NCI-H345 (cell line): Measurements from ENCODE around the gene PCSK2.

Experiments
- DNase-seq: peaks from one replicate; lab custom pipeline; 2025; lab: John Stamatoyannopoulos, UW

The PCSK2 gene

DNA sequence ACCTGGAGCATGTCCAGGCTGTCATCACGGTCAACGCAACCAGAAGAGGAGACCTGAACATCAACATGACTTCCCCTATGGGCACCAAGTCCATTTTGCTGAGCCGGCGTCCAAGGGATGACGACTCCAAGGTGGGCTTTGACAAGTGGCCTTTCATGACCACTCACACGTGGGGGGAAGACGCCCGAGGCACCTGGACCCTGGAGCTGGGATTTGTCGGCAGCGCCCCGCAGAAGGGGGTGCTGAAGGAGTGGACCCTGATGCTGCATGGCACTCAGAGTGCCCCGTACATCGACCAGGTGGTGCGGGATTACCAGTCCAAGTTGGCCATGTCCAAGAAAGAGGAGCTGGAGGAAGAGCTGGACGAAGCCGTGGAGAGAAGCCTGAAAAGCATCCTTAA is 254.8 kb downstream of the PCSK2 start:
- DNase-seq: no peak

GRCh38 chr20:17482536-17482935 is 255.7 kb downstream of the PCSK2 start:
- no peak for DNase-seq

GRCh38 chr20:17485017-17485416 is 258.2 kb downstream of the PCSK2 start:
- no peak for DNase-seq

DNA sequence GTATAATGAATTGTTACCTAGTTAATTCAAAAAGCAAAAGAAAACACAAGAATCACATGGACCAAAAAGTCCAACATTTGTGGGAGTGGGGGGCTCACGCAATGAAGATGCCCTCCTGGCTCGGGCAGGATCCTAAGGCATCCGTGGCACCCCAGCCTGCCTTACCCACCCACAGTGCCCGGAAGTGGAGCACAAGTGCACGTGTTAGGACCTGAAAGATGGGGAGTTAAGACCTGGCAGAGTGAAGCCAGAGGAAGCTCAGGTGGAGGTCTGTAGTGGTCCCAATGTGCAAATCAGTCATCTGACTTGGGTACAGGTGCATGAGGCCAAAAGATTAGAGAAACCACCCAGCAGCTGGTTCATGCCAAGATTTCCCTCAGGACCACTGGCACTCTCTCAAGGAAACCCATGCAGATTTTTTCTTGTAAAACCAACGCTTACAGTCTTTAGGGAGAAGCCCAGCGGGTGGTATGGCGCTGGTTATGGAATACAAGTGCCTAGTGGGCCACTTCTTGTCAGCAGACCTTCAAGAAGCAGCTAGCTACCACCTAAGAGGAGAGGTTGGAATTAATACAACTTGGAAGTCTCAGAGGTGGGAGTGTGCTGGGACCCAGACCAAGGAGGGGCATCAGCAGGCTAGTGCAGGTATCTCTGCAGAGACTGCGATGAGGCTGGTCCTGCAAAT is 262.2 kb downstream of the PCSK2 start:
- DNase-seq: no peak

- DNase-seq: no peak
Measured at GRCh38 chr20:17490501-17490900, 263.7 kb downstream of the PCSK2 start.

DNA sequence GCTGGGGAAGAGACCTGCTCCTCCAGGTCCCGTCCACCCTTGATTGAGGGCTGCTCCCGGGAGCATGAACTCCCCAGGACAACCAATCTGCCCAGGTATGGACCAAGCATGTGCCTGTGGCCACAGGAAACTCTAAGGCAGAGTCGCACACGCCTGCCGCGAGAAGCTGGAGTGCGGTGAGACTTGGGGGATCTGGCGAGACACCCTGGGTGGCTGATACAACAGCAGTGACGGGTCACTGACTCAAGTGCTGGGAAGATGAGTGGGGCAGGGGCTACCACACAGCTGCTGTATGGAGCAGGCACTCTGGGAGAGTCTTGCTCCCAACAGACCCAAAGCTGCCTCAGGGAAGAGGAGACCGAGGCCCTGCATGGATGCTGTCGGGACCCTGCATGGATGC is 264.2 kb downstream of the PCSK2 start:
- no peak for DNase-seq

DNA sequence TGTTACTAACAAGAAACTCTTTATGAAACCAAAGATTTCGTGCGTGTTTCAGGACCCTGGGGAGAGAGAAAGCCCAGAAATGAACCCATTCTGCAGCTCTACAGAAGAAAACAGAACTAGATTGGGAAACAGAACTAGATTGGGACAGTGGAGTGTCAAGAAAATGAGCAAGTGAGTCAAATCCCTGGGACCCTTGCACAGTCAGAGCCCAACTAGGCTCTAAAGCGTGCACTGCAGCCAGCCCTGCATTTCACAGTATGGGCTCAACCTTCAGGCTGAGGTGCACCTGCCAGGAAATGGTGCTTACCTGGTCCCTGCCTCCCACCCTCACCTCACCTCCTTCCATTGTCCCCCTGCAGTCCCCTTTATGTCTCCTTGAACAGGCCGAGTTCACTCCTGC is 264.6 kb downstream of the PCSK2 start:
- DNase-seq: no peak

DNA sequence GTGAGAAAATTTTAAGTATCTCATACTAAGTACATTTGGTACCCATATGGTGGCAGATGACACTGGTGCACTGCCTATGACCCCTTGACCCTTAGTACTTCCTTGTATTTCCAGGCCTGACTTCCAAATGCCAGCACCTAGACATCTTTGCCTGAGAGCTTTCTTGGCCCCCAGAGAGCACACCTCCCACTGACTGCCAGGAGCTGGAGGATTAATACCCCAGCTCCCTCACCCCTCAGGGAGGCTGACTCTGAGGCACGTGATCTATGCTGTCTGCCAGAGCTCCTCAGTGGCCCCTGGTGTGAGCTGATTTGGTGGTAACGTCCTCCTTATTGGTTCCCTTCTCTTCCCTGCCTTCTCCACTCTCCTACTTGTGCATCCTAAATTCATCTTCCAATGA is 266.3 kb downstream of the PCSK2 start:
- no peak for DNase-seq

GRCh38 chr20:17494201-17494600 is 267.4 kb downstream of the PCSK2 start:
- no peak for DNase-seq

GRCh38 chr20:17495826-17496225 is 269.0 kb downstream of the PCSK2 start:
- DNase-seq: no peak

- DNase-seq: peak; percentile 68
Measured at GRCh38 chr20:17497821-17498580, 271.2 kb downstream of the PCSK2 start.

- DNase-seq: no peak
Measured at GRCh38 chr20:17498641-17499040, 271.8 kb downstream of the PCSK2 start.

DNA sequence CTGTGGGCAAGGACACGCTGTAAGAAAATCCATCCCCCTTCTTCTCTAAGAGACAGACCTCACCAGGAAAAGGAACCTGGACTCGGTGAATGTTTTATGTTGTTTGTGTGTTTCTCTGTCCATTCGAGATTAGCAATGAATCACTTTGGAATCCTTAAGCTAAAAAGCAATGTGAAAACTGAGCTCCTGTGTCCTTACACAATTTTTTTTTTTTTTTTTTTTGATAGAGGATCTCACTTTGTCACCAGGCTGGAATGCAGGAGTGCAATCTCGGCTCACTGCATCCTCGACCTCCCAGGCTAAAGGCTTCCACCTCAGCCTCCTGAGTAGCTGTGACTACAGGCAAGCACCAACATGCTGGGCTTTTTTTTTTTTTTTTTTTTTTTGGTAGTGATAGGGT is 272.2 kb downstream of the PCSK2 start:
- no peak for DNase-seq

GRCh38 chr20:17500271-17500670 is 273.4 kb downstream of the PCSK2 start:
- DNase-seq: no peak

- DNase-seq: no peak
Measured at GRCh38 chr20:17500826-17501225, 274.0 kb downstream of the PCSK2 start.

GRCh38 chr20:17501701-17502100 is 274.9 kb downstream of the PCSK2 start:
- DNase-seq: no peak

- no peak for DNase-seq
Measured at GRCh38 chr20:17502105-17502504, 275.3 kb downstream of the PCSK2 start.

- DNase-seq: no peak
Measured at GRCh38 chr20:17503301-17504065, 276.6 kb downstream of the PCSK2 start.

DNA sequence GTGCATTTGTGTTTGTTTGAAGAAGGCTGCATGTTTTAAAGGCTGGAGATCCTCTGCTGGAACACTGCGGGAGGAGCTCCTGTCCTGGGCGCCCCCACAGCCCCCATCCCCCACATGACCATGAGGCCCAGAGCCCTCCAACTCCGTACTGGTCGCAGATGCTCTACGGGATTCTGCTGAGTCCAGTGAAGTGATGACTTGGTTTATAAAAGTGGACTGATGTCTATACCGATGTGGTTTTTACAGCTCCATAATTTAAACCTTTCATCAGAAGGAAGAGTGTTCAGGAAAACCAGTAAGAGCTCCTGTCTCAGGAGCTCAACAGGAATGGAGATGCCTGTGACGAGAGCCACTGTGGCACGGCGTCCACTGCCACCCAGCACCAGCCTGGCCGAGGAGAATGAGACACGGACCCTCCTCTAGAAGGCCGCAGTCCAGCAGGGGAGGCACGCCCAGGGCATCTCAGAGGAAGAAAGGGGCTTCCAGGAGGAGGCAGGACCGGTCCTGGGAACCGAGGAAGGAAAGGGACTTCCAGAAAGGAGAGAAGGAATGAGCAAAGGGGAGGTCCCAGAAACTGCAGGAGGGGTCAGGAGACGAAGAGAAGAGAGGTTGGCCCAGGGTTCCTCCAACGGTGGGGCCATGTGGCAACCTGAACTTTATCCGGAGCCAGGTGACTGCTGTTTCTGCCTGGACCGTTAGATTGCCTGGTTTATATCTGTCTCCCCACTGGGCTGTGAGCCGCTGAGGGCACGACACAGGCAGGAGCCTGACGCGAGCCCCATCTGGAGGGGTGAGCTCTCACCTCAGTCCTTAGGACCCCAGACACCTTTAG is 277.4 kb downstream of the PCSK2 start:
- DNase-seq: no peak

- peak; percentile 55 for DNase-seq
Measured at GRCh38 chr20:17504898-17505635, 278.2 kb downstream of the PCSK2 start.
